Medulla oblongata (tissue), 1 donor: ENCODE measurements around the gene ECHDC1.
"Not testable (repeated sequence)": the region's sequence is repeated elsewhere in the genome, so short reads cannot be mapped to it uniquely, and the experiment has no call there.

ENCODE experiments used
- DNase-seq: peaks from one replicate; pipeline ENCODE4 v3.0.0-alpha.2; 2015; ENCODE audit errors: extremely low spot score

ECHDC1 gene

GRCh38 chr6:127342296-127342945, 988 bp downstream of the ECHDC1 start:
- DNase-seq: peak; percentile 35

- DNase-seq: peak; percentile 15
Observed at GRCh38 chr6:127341471-127342202, 1.8 kb downstream of the ECHDC1 start.

- DNase-seq: no peak
Observed at GRCh38 chr6:127340171-127340570, 3.2 kb downstream of the ECHDC1 start.

- no peak for DNase-seq
Observed at GRCh38 chr6:127338936-127339335, 4.5 kb downstream of the ECHDC1 start.

GRCh38 chr6:127332383-127332961, 10.9 kb downstream of the ECHDC1 start:
- DNase-seq: no peak

- DNase-seq: not testable (repeated sequence)
Observed at GRCh38 chr6:127331256-127331655, 12.2 kb downstream of the ECHDC1 start.

GRCh38 chr6:127328043-127328609, 15.3 kb downstream of the ECHDC1 start:
- DNase-seq: no peak

- DNase-seq: no peak
Observed at GRCh38 chr6:127319686-127320085, 23.7 kb downstream of the ECHDC1 start.

GRCh38 chr6:127317388-127318128, 25.9 kb downstream of the ECHDC1 start:
- DNase-seq: no peak

- no peak for DNase-seq
Observed at GRCh38 chr6:127305741-127306140, 37.7 kb downstream of the ECHDC1 start.

- DNase-seq: no peak
Observed at GRCh38 chr6:127303917-127304316, 39.5 kb downstream of the ECHDC1 start.

- DNase-seq: peak; percentile 65
Observed at GRCh38 chr6:127302728-127303660, 40.4 kb downstream of the ECHDC1 start.

- DNase-seq: no peak
Observed at GRCh38 chr6:127301199-127301700, 42.2 kb downstream of the ECHDC1 start.

- DNase-seq: no peak
Observed at GRCh38 chr6:127300411-127300810, 43.0 kb downstream of the ECHDC1 start.

- no peak for DNase-seq
Observed at GRCh38 chr6:127299522-127300240, 43.7 kb downstream of the ECHDC1 start.

- DNase-seq: no peak
Observed at GRCh38 chr6:127298475-127298874, 44.9 kb downstream of the ECHDC1 start.

GRCh38 chr6:127297502-127298070, 45.8 kb downstream of the ECHDC1 start:
- no peak for DNase-seq

- no peak for DNase-seq
Observed at GRCh38 chr6:127291495-127291894, 51.9 kb downstream of the ECHDC1 start.

- no peak for DNase-seq
Observed at GRCh38 chr6:127290391-127291265, 52.8 kb downstream of the ECHDC1 start.
